Stimulated activated CD4-positive, alpha-beta T cell treated with anti-CD3 and anti-CD28 coated beads, Interleukin-2, amount 100 ng/mL, for 4 hours (primary cell): ENCODE data around the gene KCNAB3.

Experiments
- DNase-seq: peaks from one replicate; pipeline ENCODE4 v3.0.0-alpha.2; 2020; ENCODE audit warnings: low read depth

Gene KCNAB3

DNA sequence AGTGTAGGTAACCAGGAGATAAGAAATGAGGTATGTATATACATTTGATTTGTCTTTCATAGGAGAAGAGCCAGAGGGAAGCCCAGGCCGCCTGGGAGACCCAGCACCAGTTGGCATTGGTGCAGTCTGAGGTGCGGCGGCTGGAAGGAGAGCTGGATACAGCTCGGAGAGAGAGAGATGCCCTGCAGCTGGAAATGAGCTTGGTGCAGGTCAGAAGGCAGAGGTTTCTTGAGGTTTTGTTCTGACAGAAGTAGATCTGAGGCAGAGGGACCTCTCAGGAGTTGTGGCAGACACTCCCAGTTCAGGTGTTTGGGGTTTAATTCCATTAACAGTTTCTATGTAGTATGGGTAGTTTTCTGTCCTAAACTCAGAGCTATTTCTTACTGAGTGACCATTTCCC lies 10.4 kb upstream of the KCNAB3 start:
- no peak for DNase-seq

DNA sequence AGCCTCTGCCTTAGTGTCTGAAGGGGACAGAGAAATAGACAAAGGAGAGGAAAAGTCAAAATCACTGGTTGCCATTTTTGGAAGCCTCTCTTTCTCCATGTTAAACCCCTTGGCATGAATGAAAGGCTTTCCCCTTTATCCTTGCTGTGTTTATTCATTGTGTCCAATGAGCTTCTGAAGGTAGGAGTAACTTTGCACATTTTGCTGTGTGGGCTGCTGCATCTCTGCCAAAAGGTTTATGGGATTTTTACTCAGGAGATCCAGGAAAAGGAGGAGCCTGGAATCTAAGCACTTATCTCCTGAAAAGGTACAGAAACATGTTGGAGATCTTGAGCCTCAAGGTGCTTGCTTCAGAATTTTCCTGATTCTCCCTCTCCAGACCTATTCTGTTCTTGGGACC lies 6.2 kb upstream of the KCNAB3 start:
- no peak for DNase-seq

DNA sequence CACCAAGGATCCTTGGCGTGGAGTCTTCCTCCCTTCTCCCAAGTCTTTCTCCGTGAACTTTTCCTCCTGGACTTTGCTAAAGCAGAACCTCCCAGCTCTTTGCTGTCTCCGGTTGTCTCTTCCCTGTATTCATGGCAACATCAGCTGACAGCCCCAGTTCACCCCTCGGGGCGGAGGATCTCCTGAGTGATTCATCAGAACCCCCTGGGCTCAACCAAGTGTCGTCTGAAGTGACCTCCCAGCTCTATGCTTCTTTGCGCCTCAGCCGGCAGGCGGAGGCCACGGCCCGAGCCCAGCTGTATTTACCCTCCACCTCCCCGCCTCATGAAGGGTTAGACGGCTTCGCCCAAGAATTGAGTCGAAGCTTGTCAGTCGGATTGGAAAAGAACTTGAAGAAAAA lies 3.3 kb upstream of the KCNAB3 start:
- DNase-seq = no peak

- no peak for DNase-seq
Measured at GRCh38 chr17:7932483-7932891, 2.8 kb upstream of the KCNAB3 start.

DNA sequence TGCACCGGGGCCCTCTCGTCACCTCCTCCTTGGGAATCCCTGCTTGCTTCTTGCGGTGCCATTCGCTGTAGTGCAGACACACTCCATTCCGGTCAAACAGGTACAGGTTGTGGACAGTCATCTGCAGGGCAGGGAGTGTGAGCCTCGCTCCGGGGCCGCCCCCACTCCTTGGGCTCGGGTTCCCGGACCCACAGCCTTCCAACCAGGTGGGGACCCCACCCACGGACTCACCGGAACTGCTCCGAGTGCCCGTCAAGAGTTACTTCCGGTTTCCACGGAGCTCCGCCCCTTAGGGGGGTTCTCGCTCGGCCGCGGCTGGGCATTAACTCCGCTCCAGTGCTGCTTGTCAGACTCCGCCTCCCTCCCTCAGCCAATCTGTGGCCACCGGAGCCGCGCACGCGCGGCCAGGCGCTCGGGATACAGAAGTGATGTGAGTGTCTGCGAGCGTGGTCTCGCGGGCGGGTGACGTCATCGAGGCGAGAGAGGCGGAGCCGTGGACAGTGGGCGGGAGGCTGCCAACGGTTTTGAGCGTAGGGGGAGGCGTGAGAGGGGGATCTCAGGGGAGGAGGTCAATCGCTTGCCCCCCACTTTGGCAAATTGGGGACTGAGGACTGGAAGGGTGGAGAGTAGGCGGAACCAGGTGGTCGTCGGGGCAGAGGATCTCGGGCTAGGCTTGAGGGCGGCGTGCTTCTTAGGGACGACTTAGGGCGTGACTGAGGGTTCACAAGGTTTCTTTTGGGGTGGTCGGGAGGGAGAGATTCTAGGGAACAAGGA lies 2.2 kb upstream of the KCNAB3 start, which contains the start of the genes CNTROB and TRAPPC1:
TSS of gene CNTROB (plus strand) at position 498 of the 774 bp plus-strand sequence. CDS start 874 bp downstream, outside the sequence.
TSS of gene TRAPPC1 (minus strand) at position 238 of the 774 bp plus-strand sequence. CDS start at position 121, 117 bp downstream.
- peak; percentile 99 for DNase-seq

GRCh38 chr17:7930841-7931631 lies 1.4 kb upstream of the KCNAB3 start:
- no peak for DNase-seq

GRCh38 chr17:7927596-7927995 lies 2.1 kb downstream of the KCNAB3 start:
- DNase-seq = no peak

DNA sequence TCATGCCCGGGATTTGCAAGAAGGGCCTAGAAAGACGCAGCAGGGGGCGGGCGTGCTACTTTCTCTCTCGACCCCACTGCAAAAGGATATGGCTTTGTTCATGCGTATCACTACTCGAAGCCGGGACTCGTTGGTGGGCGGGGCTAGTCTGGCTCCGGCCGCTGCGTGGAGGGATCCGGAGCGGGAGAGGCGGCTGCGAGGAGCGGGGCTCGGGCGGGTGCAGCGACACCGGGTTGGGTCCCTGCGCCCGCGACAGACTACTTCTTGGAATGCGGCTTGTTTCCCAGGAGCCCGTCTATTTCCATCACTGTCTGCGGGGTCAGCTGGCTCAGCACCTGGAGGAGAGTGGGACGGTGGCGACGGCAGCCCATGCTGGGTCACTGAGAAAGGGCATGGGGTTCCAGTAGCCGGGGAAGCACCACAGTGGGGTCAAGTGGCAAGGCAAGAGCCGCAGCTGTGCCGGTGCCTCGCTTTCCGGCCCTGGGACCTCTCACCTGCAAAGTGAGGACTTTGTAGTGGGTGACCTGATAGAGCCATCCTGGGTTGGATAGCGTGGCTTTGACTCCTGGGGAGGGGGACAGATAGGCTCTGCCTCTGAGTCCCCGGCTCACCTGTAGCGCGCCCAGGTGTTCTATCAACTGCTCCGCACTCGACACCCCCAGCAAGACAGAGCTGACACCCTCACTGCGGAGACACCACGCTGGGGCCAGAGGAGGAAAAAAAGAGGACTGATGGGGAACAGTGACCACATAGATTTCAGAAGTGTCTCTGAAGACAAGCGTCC lies 6.6 kb downstream of the KCNAB3 start:
- DNase-seq = peak; percentile 73

- no peak for DNase-seq
Measured at GRCh38 chr17:7922269-7922844, 7.3 kb downstream of the KCNAB3 start.

GRCh38 chr17:7916808-7917207 lies 12.8 kb downstream of the KCNAB3 start:
- no peak for DNase-seq

DNA sequence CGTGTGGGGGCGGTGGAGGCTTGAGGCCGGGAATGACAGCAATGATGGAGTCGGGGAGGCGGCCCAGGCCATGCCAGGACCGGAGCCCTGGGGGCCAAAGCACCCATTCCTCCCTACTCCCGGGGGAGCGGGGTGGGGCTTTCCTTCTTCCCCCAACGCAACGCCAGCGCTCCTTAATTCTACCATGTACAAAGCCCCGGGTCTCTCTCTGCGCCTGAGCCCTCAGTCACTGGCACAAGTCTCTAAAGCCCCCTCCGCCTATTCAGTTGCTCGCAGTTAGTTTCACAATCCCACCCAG lies 13.3 kb downstream of the KCNAB3 start:
- no peak for DNase-seq

- peak; percentile 69 for DNase-seq
Measured at GRCh38 chr17:7915611-7916384, 13.9 kb downstream of the KCNAB3 start, which contains the start of gene RNF227. RNF227 (minus strand) TSS chr17:7916289; CDS start chr17:7916195, 94 bp downstream.

GRCh38 chr17:7915179-7915610 lies 14.5 kb downstream of the KCNAB3 start:
- no peak for DNase-seq

DNA sequence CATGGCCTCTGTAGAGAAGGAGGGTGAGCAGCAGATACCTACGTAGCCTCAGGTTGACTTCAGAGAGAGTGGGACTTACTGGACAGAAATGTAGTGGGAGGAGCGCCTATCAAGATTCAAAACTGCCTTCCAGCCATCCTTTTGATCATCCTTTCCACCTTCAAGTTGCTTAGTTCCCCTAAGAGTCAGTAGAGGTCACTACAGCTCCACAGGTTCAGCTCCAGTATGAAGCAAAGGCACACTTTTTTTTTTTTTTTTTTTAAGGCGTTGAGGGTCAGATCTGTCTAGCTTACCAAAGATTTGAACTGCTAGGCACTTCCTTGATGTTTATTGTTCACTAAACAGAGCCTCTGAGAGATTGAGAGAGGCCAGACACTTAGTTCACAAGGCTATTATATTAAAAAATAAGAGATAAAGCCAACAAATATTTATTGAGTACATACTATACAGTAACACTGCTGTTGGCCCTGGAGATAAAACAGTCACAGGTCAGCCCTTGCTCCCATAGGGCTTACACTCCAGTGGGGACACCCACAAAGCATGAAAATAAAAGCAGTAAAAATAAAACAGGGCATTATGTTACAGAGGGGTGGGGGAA lies 16.6 kb downstream of the KCNAB3 start:
- DNase-seq = no peak

DNA sequence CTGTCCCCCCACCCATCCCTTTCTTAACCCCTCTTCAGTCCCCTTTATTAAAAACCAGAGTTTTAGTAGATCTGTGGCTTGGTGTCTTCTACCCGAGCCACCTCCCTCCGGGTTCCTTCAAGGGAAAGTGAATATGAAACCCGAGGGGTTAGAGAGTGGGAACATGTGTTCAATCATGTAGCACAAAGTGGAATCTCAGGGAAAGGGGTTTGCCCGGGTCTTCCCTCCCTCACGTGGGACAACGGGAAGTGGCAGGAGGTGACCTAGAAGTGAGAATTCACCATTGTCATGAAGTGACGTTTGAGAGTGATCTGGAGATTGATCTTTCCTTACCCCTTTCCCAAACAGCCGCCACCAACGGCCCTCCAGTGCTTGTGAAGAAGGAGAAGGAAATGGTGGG lies 18.5 kb downstream of the KCNAB3 start:
- DNase-seq = no peak

DNA sequence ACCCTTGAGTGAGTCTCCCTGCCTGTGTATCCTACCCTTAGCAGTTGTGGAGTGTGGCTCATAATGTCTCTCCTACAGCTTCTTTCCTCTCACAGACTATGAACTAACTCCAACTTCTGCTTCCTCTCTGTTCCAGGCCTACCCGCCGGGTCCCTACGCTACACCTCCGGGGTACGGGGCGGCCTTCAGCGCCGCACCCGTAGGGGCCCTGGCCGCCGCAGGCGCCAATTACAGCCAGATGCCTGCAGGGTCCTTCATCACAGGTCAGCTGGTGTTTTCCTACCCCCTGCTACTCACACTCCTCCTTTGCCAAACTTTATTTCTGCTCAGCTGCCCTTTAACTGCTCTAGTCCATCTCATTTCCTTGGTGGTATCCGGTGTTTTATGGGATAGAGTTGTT lies 18.9 kb downstream of the KCNAB3 start:
- DNase-seq = no peak

- no peak for DNase-seq
Measured at GRCh38 chr17:7910281-7910680, 19.4 kb downstream of the KCNAB3 start.

GRCh38 chr17:7909089-7909488 lies 20.6 kb downstream of the KCNAB3 start:
- no peak for DNase-seq

GRCh38 chr17:7903154-7904103 lies 26.2 kb downstream of the KCNAB3 start:
- no peak for DNase-seq

- no peak for DNase-seq
Measured at GRCh38 chr17:7897773-7898172, 31.9 kb downstream of the KCNAB3 start.
